Subcutaneous adipose tissue (tissue), 4 donors: ENCODE data around the gene PRAME. TPM values are rescaled to one million over a fixed set of nuclear protein-coding genes. Genes with fewer than 3 reads are reported as not detected.

ENCODE experiments used
- total RNA-seq, 4 donors: library from RNA; depleted of rRNA; stranded (reverse); fragments of >200 nt; gene quantifications; one replicate each; pipeline ENCODE4 v1.1.0, GENCODE V29; 2016
- TF ChIP-seq, protein P1 (sequence below): fragments of 450-650 bp; IDR thresholded peaks from one replicate; pipeline ENCODE4 v1.5.1; 2016; ENCODE audit warnings: low read depth, mild to moderate bottlenecking, control low read depth, antibody characterized with exemption, moderate library complexity

PRAME gene
- total RNA-seq, 4 donors from 2014 or later = not detected

DNA sequence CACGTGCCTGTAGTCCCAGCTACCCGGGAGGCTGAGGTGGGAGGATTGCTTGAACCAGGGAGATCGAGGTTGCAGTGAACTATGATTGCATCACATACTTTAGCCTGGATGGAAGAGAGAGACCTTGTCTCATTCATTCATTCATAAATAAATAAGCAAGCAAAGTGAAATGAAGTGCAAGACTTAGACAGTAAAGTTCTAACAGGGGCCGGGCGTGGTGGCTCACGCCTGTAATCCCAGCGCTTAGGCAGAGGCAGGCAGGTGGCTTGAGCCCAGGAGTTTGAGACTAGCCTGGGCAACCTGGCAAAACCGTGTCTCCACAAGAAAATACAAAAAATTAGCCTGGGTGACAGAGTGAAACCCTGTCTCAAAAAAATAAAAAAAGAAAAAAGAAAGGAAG, 37.4 kb downstream of the PRAME start:
- TF ChIP-seq, protein P1, sequence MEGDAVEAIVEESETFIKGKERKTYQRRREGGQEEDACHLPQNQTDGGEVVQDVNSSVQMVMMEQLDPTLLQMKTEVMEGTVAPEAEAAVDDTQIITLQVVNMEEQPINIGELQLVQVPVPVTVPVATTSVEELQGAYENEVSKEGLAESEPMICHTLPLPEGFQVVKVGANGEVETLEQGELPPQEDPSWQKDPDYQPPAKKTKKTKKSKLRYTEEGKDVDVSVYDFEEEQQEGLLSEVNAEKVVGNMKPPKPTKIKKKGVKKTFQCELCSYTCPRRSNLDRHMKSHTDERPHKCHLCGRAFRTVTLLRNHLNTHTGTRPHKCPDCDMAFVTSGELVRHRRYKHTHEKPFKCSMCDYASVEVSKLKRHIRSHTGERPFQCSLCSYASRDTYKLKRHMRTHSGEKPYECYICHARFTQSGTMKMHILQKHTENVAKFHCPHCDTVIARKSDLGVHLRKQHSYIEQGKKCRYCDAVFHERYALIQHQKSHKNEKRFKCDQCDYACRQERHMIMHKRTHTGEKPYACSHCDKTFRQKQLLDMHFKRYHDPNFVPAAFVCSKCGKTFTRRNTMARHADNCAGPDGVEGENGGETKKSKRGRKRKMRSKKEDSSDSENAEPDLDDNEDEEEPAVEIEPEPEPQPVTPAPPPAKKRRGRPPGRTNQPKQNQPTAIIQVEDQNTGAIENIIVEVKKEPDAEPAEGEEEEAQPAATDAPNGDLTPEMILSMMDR = no peak

DNA sequence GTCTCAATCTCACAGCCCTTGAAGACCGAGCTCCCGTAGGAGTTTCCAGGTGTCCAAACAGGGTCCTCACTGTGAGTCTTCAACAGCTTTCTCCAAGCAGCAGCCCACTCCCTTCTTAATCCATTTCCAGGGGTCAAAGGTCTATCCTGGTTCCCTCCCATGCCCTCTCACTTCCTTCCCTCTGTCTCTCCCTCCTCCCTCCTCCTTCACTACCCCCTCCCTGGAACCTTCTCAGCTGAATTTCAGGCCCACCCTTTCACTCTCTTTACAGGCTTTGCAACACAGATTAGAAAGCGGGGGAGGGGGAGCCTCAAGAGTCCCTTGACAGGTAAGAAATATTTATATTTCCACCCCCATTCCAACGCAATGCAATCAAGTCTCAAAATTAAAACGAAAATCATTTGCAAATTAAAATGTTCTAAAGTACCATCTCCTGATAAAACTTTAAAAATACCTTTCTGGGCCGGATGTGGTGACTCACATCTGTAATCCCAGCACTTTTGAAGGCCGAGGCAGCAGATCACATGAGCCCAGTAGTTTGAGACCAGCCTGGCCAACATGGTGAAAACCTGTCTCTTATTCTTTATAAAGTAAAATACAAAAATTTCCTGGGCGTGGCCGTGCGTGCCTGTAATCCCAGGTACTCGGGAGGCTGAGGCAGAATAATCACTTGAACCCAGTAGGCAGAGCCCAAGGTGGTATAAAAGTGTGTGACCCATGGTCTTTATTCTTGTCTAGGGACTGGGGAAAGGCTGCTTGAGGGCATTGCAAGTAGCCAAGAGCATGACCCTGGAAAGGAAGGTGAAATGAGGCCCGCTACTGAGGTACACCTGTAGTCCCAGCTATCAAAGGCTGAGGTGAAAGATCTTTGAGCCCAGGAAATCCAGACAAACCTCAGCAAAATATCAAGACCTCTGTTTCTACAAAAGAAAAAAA, 38.1 kb downstream of the PRAME start:
- TF ChIP-seq, protein P1 = no peak

DNA sequence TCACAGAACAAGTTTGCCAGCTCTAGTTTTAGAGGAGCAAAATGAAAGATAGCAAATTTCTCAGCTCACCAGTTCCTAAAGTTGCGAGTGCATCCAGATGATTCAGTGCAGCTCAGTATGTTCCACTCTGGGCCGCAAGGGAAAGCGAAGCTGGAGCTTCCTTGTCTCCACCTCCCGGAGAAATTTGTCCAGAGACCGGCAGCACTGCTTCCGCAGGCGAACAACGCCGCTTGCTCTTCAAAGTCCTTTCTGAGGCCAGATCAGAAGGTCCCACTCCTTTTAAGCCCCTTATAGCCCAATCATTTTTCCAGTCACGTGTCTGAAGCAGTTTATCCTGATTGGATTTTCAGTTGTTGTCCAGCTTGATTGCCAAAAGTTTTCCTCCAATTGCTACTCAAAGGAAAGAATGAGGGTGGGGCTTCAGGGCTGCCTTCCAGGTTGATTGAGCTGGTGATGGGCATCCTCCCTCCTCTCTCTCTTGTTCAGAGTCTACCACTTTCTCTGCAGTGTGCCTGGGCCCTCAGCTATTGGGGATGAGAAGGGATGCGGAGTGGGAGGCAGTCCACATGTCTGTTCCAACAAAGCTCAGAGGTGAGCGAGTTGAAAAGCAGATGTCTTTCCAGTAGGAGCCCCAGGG, 38.9 kb downstream of the PRAME start, which contains the start of gene ZNF280A:
TSS of gene ZNF280A (minus strand) at position 251 of the 637 bp plus-strand sequence. CDS start 4,640 bp downstream, outside the sequence.
- TF ChIP-seq, protein P1 = no peak

DNA sequence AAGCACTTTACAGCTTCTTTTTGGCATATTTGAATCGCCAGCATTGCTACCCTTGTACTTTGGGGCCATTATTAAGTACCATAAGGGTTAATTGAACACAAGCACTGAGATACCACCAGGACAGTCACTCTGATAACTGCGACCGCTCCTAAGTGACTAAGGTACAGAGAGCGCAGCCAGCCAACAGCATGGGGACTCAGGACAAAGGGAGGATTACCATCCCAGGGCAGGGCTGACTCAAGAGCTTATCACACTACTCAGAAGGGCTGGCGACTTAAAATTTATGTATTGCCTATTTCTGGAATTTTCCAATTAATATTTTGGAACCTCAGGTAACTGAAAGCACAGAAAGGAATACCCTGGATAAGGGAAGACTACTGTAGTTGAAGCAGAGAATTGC, 39.5 kb downstream of the PRAME start:
- TF ChIP-seq, protein P1 = no peak

DNA sequence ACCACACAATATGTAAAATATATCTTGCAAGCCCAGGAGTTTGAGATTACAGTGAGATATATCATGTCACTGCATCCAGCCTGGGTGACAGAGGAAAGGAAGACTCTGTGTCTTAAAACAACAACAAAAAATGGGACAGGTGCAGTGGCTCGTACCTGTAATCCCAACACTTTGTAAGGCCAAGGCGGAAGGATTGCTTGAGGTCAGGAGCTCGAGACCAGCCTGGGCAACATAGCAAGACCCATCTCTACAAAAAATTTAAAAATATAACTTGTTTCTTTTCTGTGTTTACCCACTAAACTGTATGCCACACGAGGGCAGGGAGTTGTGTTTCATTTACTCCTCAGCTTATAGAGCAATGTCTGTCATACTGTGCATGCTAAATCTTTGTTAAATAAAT, 42.1 kb downstream of the PRAME start:
- TF ChIP-seq, protein P1 = no peak

DNA sequence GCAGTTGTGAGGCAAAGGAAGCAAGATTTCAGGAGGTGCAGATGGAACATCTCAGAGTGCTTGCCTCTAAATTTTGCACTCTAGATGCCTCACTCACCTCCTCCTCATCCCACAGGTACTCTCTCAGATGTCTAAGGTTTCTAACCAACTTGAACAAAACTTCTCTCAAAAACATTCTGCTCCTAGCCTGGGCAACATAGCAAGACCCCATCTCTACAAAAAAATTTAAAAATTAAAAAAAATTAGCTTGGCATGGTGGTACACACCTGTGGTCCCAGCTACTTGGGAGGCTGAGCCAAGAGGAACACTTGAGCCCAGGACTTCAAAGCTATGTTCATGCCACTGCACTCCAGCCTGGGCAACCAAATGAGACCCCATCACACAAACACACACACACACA, 43.2 kb downstream of the PRAME start:
- TF ChIP-seq, protein P1 = no peak

DNA sequence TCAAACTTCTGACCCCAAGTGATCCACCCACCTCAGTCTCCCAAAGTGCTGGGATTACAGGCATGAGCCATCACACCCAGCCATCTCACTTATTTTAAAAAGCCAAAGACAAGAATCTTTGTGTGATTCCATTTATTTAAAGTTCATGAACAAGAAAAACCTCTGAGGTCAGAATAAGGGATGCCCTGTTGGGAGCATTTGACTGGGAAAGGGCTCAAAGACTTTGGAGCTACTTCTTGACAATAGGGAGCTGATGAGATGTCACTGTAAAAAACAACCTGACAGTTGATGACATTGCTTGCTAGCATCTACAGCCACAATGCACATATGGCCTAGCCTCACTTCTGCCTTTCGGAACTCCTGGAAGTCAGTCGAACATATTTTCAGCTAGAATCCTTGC, 45.4 kb downstream of the PRAME start:
- TF ChIP-seq, protein P1 = no peak
